Measurements from ENCODE around the gene SLC2A5.
A peak's percentile ranks its signal among the peaks of the same experiment; 100 is the strongest.
"Not testable (repeated sequence)": the region's sequence is repeated elsewhere in the genome, so short reads cannot be mapped to it uniquely, and the experiment has no call there.

SLC2A5 gene

GRCh38 chr1:9031484-9032259 lies 37.8 kb downstream of the SLC2A5 start:
- no peak for DNase-seq

DNA sequence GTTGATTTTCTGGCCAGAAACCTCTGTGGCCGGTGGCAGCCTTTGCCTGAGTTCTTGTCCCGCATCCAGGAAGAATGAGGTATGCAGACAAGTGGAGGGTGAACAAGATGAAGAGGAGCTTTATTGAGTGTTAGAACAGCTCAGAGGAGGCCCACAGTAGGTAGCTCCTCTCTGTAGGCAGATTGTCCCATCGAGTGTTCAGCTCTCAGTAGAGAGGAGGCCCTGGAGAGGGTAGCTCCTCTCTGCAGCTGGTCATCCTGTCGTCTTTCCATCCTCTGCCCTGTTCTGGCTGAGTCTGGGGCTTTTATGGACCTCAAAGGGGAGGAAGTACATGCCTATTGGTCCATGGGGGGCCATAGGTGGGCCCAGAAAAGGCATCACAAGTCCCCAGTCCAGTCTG lies 38.4 kb downstream of the SLC2A5 start:
- DNase-seq = not testable (repeated sequence)

- no peak for DNase-seq
Measured at GRCh38 chr1:9028921-9029705, 40.3 kb downstream of the SLC2A5 start.

DNA sequence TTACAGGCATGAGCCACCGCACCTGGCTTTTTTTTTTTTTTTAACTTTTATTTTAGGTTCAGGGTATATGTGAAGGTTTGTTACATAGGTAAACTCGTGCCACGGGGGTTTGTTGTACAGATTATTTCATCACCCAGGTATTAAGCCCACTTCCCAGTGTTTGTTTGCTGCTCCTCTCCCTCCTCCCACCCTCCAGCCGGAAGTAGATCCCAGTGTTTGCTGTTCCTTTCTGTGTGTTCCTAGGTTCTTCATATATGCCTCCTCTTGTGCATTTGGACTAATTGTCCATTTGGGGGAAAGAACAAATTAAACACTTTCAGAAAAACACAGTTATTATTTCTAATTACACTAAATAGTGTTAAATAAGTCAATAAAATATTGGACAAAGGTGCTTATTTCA lies 42.1 kb downstream of the SLC2A5 start:
- DNase-seq = no peak

DNA sequence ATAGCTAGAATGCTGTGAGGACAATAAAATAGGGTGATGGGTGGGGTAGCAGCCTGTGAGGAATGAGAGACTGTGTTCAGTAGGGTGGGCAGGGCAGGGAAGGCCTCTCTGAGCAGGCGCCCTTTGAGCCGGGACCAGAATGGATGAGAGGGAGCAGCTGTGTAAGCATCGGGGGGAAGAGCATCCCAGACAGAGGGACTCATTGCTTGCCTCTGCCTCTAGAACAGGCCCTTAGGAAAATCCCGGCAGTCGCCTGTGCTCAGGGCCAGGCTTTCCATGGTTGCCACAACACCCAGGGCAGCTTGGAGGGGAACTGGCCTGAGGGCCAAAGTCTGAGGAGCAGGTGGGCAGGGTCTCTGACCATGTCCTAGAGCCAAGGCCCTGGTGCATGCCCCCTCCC lies 44.0 kb downstream of the SLC2A5 start:
- peak; percentile 68 for DNase-seq

- DNase-seq = no peak
Measured at GRCh38 chr1:9024837-9025236, 44.6 kb downstream of the SLC2A5 start.

DNA sequence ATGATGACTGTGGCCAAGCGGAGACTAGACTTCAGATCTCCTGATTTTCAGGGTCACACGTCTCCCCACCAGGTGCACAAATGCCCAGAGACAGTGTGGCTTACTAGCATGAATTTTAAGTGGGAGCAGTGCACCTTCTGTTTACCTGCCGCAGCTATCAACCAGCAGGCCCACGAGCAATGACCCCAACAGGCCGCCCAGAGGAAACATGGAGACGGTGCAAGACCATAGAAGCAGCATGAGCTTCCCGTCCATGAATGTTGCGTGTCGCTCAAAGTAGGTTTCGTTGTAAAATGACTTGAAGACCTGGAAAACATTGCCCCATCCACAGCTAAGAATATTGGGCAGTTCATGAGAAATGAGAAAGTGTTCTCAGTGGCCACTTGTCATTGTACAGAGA lies 46.7 kb downstream of the SLC2A5 start:
- DNase-seq = no peak

- not testable (repeated sequence) for DNase-seq
Measured at GRCh38 chr1:9022026-9022738, 47.3 kb downstream of the SLC2A5 start.

- no peak for DNase-seq
Measured at GRCh38 chr1:9020305-9020704, 49.1 kb downstream of the SLC2A5 start.

DNA sequence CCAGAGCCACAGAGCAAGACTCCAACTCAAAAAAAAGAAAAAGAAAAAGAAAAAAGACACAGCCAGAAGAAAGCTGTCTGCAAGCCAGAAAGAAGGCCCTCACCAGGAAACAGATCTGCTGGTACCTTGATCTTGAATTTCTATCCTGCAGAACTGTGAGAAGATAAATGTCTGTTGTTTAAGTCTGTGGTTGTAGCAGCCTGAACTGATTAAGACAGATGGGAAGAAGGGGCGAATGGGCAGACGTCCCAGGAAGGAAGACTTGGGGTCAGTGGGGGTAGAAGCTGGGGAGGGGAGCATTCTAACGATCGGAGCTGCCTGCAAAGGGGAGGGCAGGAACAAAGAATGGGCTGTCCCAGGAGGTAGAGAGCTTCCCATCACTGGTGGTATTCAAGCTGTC lies 49.5 kb downstream of the SLC2A5 start:
- no peak for DNase-seq

DNA sequence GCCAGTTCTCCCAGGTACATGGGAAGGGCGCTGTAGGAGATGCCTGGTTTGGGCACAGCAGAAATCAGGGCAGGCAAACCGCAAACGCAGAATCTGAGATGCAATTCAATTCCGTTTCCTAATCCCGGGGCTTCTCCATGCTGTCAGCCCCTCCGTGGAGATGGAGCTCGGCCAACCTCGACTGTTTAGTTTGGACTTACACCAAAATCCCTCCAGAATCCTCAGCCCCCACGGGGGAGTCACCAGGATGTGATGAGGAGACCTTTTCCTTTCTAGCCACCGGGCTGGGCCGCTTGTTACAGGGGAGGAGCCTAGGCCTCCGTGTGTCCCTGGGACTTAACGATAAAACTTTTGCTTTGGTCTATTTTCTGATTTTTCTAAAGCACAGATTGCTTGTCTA lies 51.1 kb downstream of the SLC2A5 start:
- no peak for DNase-seq

DNA sequence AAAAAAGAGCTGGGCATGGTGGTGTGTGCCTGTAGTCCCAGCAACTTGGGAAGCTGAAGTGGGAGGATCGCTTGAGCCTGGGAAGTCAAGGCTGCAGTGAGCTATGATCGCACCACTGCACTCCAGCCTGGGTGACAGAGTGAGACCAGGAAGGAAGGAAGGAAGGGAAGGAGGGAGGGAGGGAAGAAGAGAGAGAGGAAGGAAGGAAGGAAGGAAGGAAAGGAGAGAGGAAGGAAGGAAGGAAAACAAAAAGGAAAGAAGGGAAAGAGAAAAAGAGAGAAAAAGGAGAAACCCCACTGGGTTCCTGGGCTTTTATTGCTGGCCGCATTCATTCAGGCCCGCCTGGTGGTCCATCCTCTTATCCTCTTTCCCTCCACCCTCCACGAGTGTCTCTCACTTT lies 53.0 kb downstream of the SLC2A5 start:
- no peak for DNase-seq

DNA sequence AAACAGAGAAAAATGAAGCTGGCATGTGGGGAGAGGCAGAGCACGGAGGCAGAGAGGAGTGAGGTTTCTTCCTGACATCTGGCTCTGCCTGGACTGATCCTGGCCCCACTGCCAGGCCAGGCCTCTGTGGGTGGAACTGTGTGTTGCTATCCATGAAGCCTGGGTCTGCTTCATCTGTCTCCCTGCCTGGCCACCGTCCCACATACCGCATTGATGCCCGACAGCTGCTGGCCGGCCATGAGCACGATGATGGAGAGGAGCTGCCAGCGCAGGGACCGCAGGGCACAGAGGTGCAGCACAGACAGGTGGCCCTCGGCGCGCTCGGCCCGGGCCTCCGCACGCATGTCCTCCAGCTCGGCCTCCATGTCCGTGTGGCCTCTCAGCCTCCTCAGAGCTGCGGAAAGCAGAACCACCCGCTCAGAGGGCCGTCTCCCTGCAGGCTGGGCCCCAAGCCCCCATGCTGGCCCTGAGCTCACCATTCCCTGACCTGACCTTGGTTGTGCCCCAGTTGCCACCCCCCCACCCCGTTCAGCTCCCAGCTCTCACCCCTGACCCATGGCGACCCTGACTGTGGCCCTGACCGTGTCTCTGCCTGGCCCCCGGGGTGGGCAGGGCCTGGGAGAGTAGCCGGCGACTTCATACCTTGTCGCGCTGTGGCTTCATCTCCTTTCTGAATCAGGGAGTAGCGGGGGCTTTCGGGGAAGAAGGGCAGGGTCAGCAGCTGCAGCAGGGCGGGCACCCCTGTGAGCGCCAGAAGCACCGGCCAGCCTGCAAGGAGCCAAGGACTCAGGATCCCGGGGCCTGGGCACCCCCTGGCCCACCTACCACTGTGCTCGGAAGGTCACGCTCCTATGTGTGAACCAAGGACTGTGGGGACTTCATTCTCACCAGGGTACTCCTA lies 54.7 kb downstream of the SLC2A5 start:
- DNase-seq = no peak

DNA sequence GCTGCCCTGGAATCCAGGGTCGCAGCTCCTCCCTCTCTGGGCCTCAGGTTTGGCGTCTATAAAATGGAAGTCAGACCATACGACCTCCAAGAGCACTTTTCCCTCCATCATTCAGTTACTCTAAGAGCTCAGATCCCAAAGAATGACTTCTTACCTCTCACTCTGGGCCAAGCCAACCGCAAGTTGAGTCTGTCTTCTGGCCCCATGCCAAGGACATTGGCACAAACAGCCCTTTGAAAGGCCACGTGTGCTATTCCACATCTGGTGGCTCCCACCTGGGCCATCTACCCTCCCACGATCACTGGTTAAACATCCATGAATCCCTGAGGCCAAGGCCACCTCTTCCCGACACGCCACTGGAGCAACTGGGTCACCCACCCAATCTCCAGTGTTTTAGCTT lies 55.6 kb downstream of the SLC2A5 start:
- no peak for DNase-seq

- no peak for DNase-seq
Measured at GRCh38 chr1:9010781-9011323, 58.6 kb downstream of the SLC2A5 start.

GRCh38 chr1:9009438-9010370 lies 59.7 kb downstream of the SLC2A5 start:
- peak; percentile 26 for DNase-seq

GRCh38 chr1:9008236-9008635 lies 61.2 kb downstream of the SLC2A5 start:
- no peak for DNase-seq

GRCh38 chr1:9006956-9007615 lies 62.3 kb downstream of the SLC2A5 start:
- no peak for DNase-seq

DNA sequence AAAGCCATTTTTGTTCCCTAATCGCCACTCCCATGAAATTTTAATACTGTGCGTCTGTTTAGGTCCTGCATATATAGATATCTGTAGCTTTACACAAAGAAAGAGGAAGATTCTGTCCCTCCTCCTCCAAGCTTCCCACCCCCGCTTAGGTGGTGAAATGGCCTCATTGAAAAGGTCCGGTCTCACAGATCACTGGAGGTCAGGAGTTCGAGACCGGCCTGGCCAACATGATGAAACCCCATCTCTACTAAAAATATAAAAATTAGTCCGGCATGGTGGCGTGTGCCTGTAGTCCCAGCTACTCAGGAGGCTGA lies 64.1 kb downstream of the SLC2A5 start:
- DNase-seq = no peak

DNA sequence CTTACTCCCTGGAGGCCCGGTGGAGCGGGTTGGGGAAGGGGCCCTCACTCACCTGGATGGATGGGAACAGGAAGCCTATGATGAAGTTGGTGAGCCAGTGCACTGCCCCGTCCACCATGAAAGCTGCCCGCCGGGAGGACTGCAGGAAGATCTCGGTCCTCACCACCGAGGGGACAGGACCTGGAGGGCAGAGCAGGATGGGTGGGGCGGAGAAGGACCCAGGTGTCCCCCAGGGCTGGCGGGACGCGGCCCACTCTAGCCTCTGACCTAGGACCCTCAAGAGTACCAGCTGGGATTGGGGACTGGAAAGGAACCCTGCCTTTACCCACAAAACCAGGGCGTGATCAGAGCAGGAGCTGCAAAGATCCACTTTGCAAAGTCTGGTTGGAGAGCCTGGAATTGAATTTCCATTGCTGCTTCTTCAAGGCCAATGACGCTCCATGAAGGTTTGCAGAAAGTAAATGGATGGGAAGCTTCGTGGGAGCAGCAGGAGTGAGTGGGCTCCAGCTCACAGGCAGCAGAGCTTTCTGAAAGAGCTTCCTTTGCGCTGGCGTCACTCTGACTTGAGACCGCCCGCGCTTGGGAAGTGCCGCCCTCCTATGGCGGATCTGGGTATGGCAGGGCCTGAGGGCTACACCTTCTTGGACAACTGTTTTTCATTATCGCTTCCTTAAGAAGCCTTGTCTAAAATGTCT lies 64.6 kb downstream of the SLC2A5 start:
- DNase-seq = peak; percentile 57

Measured in NCI-H1092 (cell line).